Chondrocyte (in vitro differentiated cells): ENCODE data around the gene GANC. TPM values are rescaled to one million over a fixed set of nuclear protein-coding genes. Genes with fewer than 3 reads are reported as not detected.
A peak's percentile ranks its signal among the peaks of the same experiment; 100 is the strongest.

Experiments
- DNase-seq: peaks from one replicate; pipeline ENCODE4 v3.0.0; 2021; ENCODE audit warnings: mixed read lengths, low spot score
- H3K27ac Mint-ChIP-seq: one replicate; pipeline ENCODE4 v1.8.0; 2021; ENCODE audit warnings: mild to moderate bottlenecking, moderate library complexity, mixed read lengths; ENCODE audit not compliant: unreplicated experiment
- H3K27me3 Mint-ChIP-seq: 2 replicates; pipeline ENCODE4 v1.8.0; 2021; ENCODE audit warnings: low read depth, mixed read lengths
- H3K36me3 Mint-ChIP-seq: 2 replicates; pipeline ENCODE4 v1.8.0; 2021; ENCODE audit warnings: low read depth, mixed read lengths
- H3K4me1 Mint-ChIP-seq: 2 replicates; pipeline ENCODE4 v1.8.0; 2021; ENCODE audit warnings: low read depth, mild to moderate bottlenecking, mixed read lengths
- H3K4me3 Mint-ChIP-seq: one replicate; pipeline ENCODE4 v1.8.0; 2021; ENCODE audit warnings: mild to moderate bottlenecking, moderate library complexity, mixed read lengths; ENCODE audit not compliant: unreplicated experiment
- H3K9me3 Mint-ChIP-seq: 2 replicates; pipeline ENCODE4 v1.8.0; 2021; ENCODE audit warnings: low read depth, mixed read lengths
- CTCF ChIP-seq: fragments of 200-600 bp; sonication (generic); IDR thresholded peaks from 2 replicates; pipeline ENCODE4 v1.5.0; 2021; ENCODE audit warnings: antibody characterized with exemption, mild to moderate bottlenecking, moderate library complexity
- total RNA-seq: library from RNA; stranded (reverse); gene quantifications from 3 replicates; pipeline ENCODE4 v1.2.1, GENCODE V29; 2021

The GANC gene
- total RNA-seq, 1 donor from 2014 or later: 20.7 TPM

GRCh38 chr15:42232606-42233005, 40.4 kb upstream of the GANC start:
- no peak for TF ChIP-seq CTCF
- Mint-ChIP-seq H3K4me1 (no peaks in the 10 kb centered on the region), H3K36me3 (peaks cover 24% of the 10 kb centered on the region), H3K27me3 (no peaks in the 10 kb centered on the region), H3K9me3 (no peaks in the 10 kb centered on the region), H3K4me3 (no peak overlapping the region), H3K27ac (no peak overlapping the region)
- no peak for DNase-seq

GRCh38 chr15:42233107-42233506, 39.9 kb upstream of the GANC start:
- DNase-seq: no peak
- no peak for TF ChIP-seq CTCF
- no peaks in the 10 kb centered on the region for H3K9me3 Mint-ChIP-seq
- no peak overlapping the region for H3K4me3 Mint-ChIP-seq
- H3K27ac Mint-ChIP-seq: no peak overlapping the region
- no peaks in the 10 kb centered on the region for H3K27me3 Mint-ChIP-seq
- no peaks in the 10 kb centered on the region for H3K4me1 Mint-ChIP-seq
- peaks cover 24% of the 10 kb centered on the region for H3K36me3 Mint-ChIP-seq

- H3K27me3 Mint-ChIP-seq: no peaks in the 10 kb centered on the region
- no peak for DNase-seq
- peak overlapping the region; percentile 52 for H3K27ac Mint-ChIP-seq
- H3K4me3 Mint-ChIP-seq: no peak overlapping the region
- H3K4me1 Mint-ChIP-seq: peaks cover 11% of the 10 kb centered on the region
- no peak for TF ChIP-seq CTCF
- H3K9me3 Mint-ChIP-seq: no peaks in the 10 kb centered on the region
- peaks cover 25% of the 10 kb centered on the region for H3K36me3 Mint-ChIP-seq
Measured at GRCh38 chr15:42239528-42240182, 33.3 kb upstream of the GANC start.

DNA sequence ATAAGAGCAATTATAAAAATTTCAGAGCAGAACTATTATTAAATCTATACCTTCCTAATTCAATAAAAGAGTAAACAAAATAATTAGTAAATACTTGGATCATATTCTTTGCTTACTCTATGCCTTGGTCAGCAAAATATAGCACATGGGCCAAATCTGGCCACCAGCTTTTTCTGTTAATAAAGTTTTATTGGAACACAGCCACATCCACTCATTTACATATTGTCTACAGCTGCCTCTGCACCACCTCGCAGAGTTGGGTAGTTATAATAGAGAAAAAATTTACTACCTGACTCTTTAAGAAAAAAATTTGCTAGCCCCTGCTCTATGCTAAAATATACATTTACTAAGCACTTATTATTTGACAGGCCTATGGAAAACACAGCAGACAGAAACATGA, 32.2 kb upstream of the GANC start:
- no peak for DNase-seq
- H3K4me3 Mint-ChIP-seq: no peak overlapping the region
- no peaks in the 10 kb centered on the region for H3K9me3 Mint-ChIP-seq
- H3K27me3 Mint-ChIP-seq: no peaks in the 10 kb centered on the region
- no peak overlapping the region for H3K27ac Mint-ChIP-seq
- peaks cover 20% of the 10 kb centered on the region for H3K36me3 Mint-ChIP-seq
- no peak for TF ChIP-seq CTCF
- peaks cover 11% of the 10 kb centered on the region for H3K4me1 Mint-ChIP-seq

DNA sequence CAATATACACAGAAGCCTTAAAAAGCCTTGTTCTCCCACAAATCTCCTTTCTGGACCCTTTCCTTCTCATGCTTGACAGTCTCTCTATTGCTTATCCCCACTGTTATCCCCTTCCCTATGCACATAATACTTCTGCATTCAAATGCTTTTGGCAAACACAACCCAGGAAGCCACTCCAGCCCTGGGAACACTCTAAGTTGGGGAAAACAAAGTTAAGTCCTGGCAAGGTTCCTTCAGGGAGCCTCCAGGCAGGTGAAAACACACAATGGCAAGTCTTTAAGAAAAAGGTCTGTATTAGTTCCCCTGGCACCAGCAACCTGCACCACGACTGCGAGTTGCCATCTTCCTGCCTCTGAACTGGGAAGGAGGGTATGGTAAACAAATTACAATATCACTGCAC, 19.7 kb upstream of the GANC start:
- no peak overlapping the region for H3K27ac Mint-ChIP-seq

More for the DNA sequence above, 19.7 kb upstream of the GANC start:
- H3K27me3 Mint-ChIP-seq: no peaks in the 10 kb centered on the region
- peaks cover 51% of the 10 kb centered on the region for H3K36me3 Mint-ChIP-seq
- TF ChIP-seq CTCF: no peak
- DNase-seq: no peak
- H3K4me3 Mint-ChIP-seq: no peak overlapping the region
- H3K9me3 Mint-ChIP-seq: peaks cover 26% of the 10 kb centered on the region
- no peaks in the 10 kb centered on the region for H3K4me1 Mint-ChIP-seq
